DND-41 (cell line): ENCODE data around the gene ATP2A3.
A peak's percentile ranks its signal among the peaks of the same experiment; 100 is the strongest.

ENCODE experiments used
- ATAC-seq: fragments of 200-7000 bp; cut with Tn5 transposase; 3 replicates; pipeline ENCODE4 v1.9.1; 2021; ENCODE audit warnings: low read depth; ENCODE audit not compliant: insufficient read depth
- DNase-seq: peaks from one replicate; pipeline ENCODE4 v3.0.0-alpha.2; 2020
- H2AFZ ChIP-seq: 2 replicates; pipeline ENCODE4 v1.6.0; 2012; ENCODE audit warnings: low read depth, low read length
- H3K27ac ChIP-seq: 2 replicates; pipeline ENCODE4 v1.5.1; 2012; ENCODE audit warnings: low read length, inconsistent platforms
- H3K27me3 ChIP-seq: fragments of 200-600 bp; sonication (generic); 2 replicates; pipeline ENCODE4 v1.6.0; 2012; ENCODE audit warnings: low read length, mild to moderate bottlenecking, inconsistent platforms; ENCODE audit not compliant: insufficient read depth, poor library complexity
- H3K36me3 ChIP-seq: 2 replicates; pipeline ENCODE4 v1.5.1; 2012; ENCODE audit warnings: low read length, inconsistent platforms; ENCODE audit not compliant: insufficient read depth
- H3K4me1 ChIP-seq: 2 replicates; pipeline ENCODE4 v1.5.1; 2012; ENCODE audit warnings: mild to moderate bottlenecking, low read length; ENCODE audit not compliant: insufficient read depth
- H3K4me2 ChIP-seq: 2 replicates; pipeline ENCODE4 v1.6.0; 2012; ENCODE audit warnings: mild to moderate bottlenecking, moderate library complexity, low read length, inconsistent platforms; ENCODE audit not compliant: insufficient read depth
- H3K4me3 ChIP-seq, 2 experiments: fragments of 200-600 bp in 1 of 2; shearing (Covaris generic) in 1 of 2; 2 replicates each; pipeline ENCODE4 v1.5.1; 2012 to 2016; ENCODE audit warnings: inconsistent platforms in 2 of 2, low read length in 2 of 2, mild to moderate bottlenecking in 2 of 2, low read depth in 1 of 2, moderate library complexity in 1 of 2
- H3K79me2 ChIP-seq: 2 replicates; pipeline ENCODE4 v1.6.0; 2012; ENCODE audit warnings: low read length, inconsistent platforms; ENCODE audit not compliant: insufficient read depth
- H3K9ac ChIP-seq: 2 replicates; pipeline ENCODE4 v1.6.0; 2012; ENCODE audit warnings: low read depth, mild to moderate bottlenecking, inconsistent platforms, low read length, moderate library complexity
- H3K9me3 ChIP-seq: 2 replicates; pipeline ENCODE4 v1.5.1; 2012; ENCODE audit warnings: low read length, moderate library complexity, mild to moderate bottlenecking, inconsistent platforms; ENCODE audit not compliant: insufficient read depth, severe bottlenecking
- H4K20me1 ChIP-seq: 2 replicates; pipeline ENCODE4 v1.6.0; 2012; ENCODE audit warnings: low read length; ENCODE audit not compliant: insufficient read depth
- CTCF ChIP-seq: IDR thresholded peaks from 2 replicates; pipeline ENCODE4 v1.5.1; 2012; ENCODE audit warnings: borderline replicate concordance, low read length, moderate library complexity, mild to moderate bottlenecking; ENCODE audit not compliant: poor library complexity, severe bottlenecking; ENCODE audit errors: extremely low read depth
- EZH2 ChIP-seq: IDR thresholded peaks from 3 replicates; pipeline ENCODE4 v1.6.1; 2012; ENCODE audit warnings: borderline replicate concordance, low read depth, mild to moderate bottlenecking, moderate library complexity, low read length, inconsistent platforms; ENCODE audit not compliant: severe bottlenecking

The ATP2A3 gene

GRCh38 chr17:4008441-4009185, 44.4 kb upstream of the ATP2A3 start:
- H3K4me1 ChIP-seq, result no peaks in the 10 kb centered on the region
- H2AFZ ChIP-seq, result no peak overlapping the region
- peaks cover 3% of the 10 kb centered on the region; the same call in 1 of the 2 replicates for H4K20me1 ChIP-seq
- no peak overlapping the region for H3K4me3 ChIP-seq
- no peak overlapping the region for H3K4me2 ChIP-seq
- H3K79me2 ChIP-seq, result no peaks in the 10 kb centered on the region
- H3K36me3 ChIP-seq, result peaks cover 68% of the 10 kb centered on the region
- H3K9ac ChIP-seq, result no peak overlapping the region
- DNase-seq (no peak), ATAC-seq (no peak)
- H3K27me3 ChIP-seq, result no peaks in the 10 kb centered on the region
- H3K27ac ChIP-seq, result no peak overlapping the region
- no peaks in the 10 kb centered on the region for H3K9me3 ChIP-seq
- TF ChIP-seq CTCF (no peak), EZH2 (no peak)

- H4K20me1 ChIP-seq, result peaks cover 8% of the 10 kb centered on the region
- H2AFZ ChIP-seq, result no peak overlapping the region
- H3K27ac ChIP-seq, result no peak overlapping the region
- no peak for DNase-seq
- H3K4me2 ChIP-seq, result no peak overlapping the region
- H3K9me3 ChIP-seq, result no peaks in the 10 kb centered on the region
- H3K79me2 ChIP-seq, result no peaks in the 10 kb centered on the region
- no peak overlapping the region for H3K4me3 ChIP-seq
- H3K27me3 ChIP-seq, result no peaks in the 10 kb centered on the region
- no peak overlapping the region for H3K9ac ChIP-seq
- ATAC-seq, result no peak
- no peak for TF ChIP-seq EZH2
- peak; percentile 38 for TF ChIP-seq CTCF
- peaks cover 64% of the 10 kb centered on the region for H3K36me3 ChIP-seq
- no peaks in the 10 kb centered on the region for H3K4me1 ChIP-seq
Measured at GRCh38 chr17:4008082-4008435, 43.8 kb upstream of the ATP2A3 start.

- Histone ChIP-seq H3K4me2 (no peak overlapping the region), H3K27ac (no peak overlapping the region), H2AFZ (no peak overlapping the region), H3K79me2 (no peaks in the 10 kb centered on the region), H3K4me1 (no peaks in the 10 kb centered on the region), H3K4me3 (no peak overlapping the region), H3K36me3 (peaks cover 60% of the 10 kb centered on the region), H3K9ac (no peak overlapping the region), H3K9me3 (no peaks in the 10 kb centered on the region), H4K20me1 (peaks cover 8% of the 10 kb centered on the region), H3K27me3 (no peaks in the 10 kb centered on the region)
- ATAC-seq (no peak), DNase-seq (no peak)
- TF ChIP-seq CTCF, result no peak
- no peak for TF ChIP-seq EZH2
Measured at GRCh38 chr17:4007346-4008081, 43.3 kb upstream of the ATP2A3 start.
